Measurements from ENCODE around the gene THBS1. TPM values are rescaled to one million over a fixed set of nuclear protein-coding genes. Genes with fewer than 3 reads are reported as not detected.

THBS1 gene
- total RNA-seq (2021) (37.1 to 41.4 TPM (median 41.2 TPM) in 3 replicates), Bru-seq, nascent RNA (percentile 84 among the genes with signal in this experiment)
- long read RNA-seq, experiment 1, full-length matches to known transcripts = 24 of 66 reads
- long read RNA-seq, experiment 1, partial matches to known transcripts = 24 of 66 reads
- long read RNA-seq, experiment 1, other reads (novel, unspliced or antisense) = 18 of 66 reads
- long read RNA-seq, experiment 2, full-length matches to known transcripts = 2 of 8 reads
- long read RNA-seq, experiment 2, partial matches to known transcripts = 4 of 8 reads
- long read RNA-seq, experiment 2, other reads (novel, unspliced or antisense) = 2 of 8 reads
- long read RNA-seq, experiment 3 = 0 reads

- POLR2A ChIA-PET = interaction anchor here (0.5 to 3.1 kb wide), 31 partner anchors 14 to 1126 kb away, joined by 3 to 31 read pairs (median 3); partner anchors contain the start of genes FAM98B and IVD
- H3K4me3 Mint-ChIP-seq = peak within 1 kb of the TSS; percentile 87
- peaks cover 16% of the 10 kb centered on the region for H3K27me3 Mint-ChIP-seq (ENCODE audit: low read depth)
- DNase-seq (ENCODE audit: low spot score) (peak; percentile 96), ATAC-seq (peak; percentile 69)
- CTCF ChIA-PET = interaction anchor here (0.6 to 5.4 kb wide), 41 partner anchors 18 to 1126 kb away, joined by 3 to 44 read pairs (median 5); partner anchors contain the start of gene FAM98B
- H3K9me3 Mint-ChIP-seq = no peaks in the 10 kb centered on the region
- H3K27ac Mint-ChIP-seq = peak within 1 kb of the TSS; percentile 99
- H3K4me1 Mint-ChIP-seq = peaks cover 28% of the 10 kb centered on the region
- H3K36me3 Mint-ChIP-seq = peaks cover 30% of the 10 kb centered on the region
- 0 out of 2 replicates have a peak, but pooled peaks have one; percentile 51 for TF ChIP-seq ARID4B (CRISPR knock-in tag; IDR thresholded peaks at IDR 0.05; ENCODE audit: borderline replicate concordance)
- peak; percentile 11; the same call in 1 of the 2 replicates for TF ChIP-seq ZNF423 (CRISPR knock-in tag; IDR thresholded peaks at IDR 0.05)
- TF ChIP-seq CBFB (CRISPR knock-in tag; IDR thresholded peaks at IDR 0.05; ENCODE audit: low read depth) = no peak
- no peak for TF ChIP-seq ELF4 (CRISPR knock-in tag; IDR thresholded peaks at IDR 0.05; ENCODE audit: low read depth)
- TF ChIP-seq CDX4 (CRISPR knock-in tag; IDR thresholded peaks at IDR 0.05; ENCODE audit: borderline replicate concordance) = no peak; the same call in 1 of the 2 replicates
- TF ChIP-seq ZBTB21 (CRISPR knock-in tag; IDR thresholded peaks at IDR 0.05; ENCODE audit: borderline replicate concordance) = no peak
- no peak for TF ChIP-seq TCF7 (CRISPR knock-in tag; IDR thresholded peaks at IDR 0.05; ENCODE audit: low read depth)
- no peak for TF ChIP-seq ZNF138 (CRISPR knock-in tag; conservative IDR thresholded peaks at IDR 0.05)
- peak; percentile 47; the same call in 1 of the 2 replicates for TF ChIP-seq ZNF317 (CRISPR knock-in tag; IDR thresholded peaks at IDR 0.05; ENCODE audit: borderline replicate concordance, low read depth)
- TF ChIP-seq ZNF671 (CRISPR knock-in tag; IDR thresholded peaks at IDR 0.05) = peak; percentile 48; the same call in 1 of the 2 replicates
- TF ChIP-seq E2F5 (CRISPR knock-in tag; IDR thresholded peaks at IDR 0.05) = peak; percentile 88
- no peak for TF ChIP-seq NR1H2 (CRISPR knock-in tag; IDR thresholded peaks at IDR 0.05)
- no peak for TF ChIP-seq KAT7 (CRISPR knock-in tag; IDR thresholded peaks at IDR 0.05; ENCODE audit: borderline replicate concordance)
- 0 out of 2 replicates have a peak, but pooled peaks have one; percentile 8 for TF ChIP-seq USF1 (CRISPR knock-in tag; IDR thresholded peaks at IDR 0.05)
- TF ChIP-seq FOXP1 (CRISPR knock-in tag; IDR thresholded peaks at IDR 0.05; ENCODE audit: borderline replicate concordance) = peak; percentile 13; the same call in 1 of the 2 replicates
- no peak for TF ChIP-seq HMGA2 (CRISPR knock-in tag; IDR thresholded peaks at IDR 0.05)
- TF ChIP-seq ETV6 (CRISPR knock-in tag; IDR thresholded peaks at IDR 0.05) = peak; percentile 76; the same call in 1 of the 2 replicates
- TF ChIP-seq AFF4 (CRISPR knock-in tag; IDR thresholded peaks at IDR 0.05; ENCODE audit: borderline replicate concordance) = no peak
- TF ChIP-seq ATF6 (CRISPR knock-in tag; IDR thresholded peaks at IDR 0.05) = no peak
- TF ChIP-seq FOXK1 (CRISPR knock-in tag; IDR thresholded peaks at IDR 0.05) = peak; percentile 32; the same call in 1 of the 2 replicates
- no peak for TF ChIP-seq ZNF396 (CRISPR knock-in tag; IDR thresholded peaks at IDR 0.05; ENCODE audit: borderline replicate concordance)
- TF ChIP-seq JUN (CRISPR knock-in tag; IDR thresholded peaks at IDR 0.05) = 0 out of 2 replicates have a peak, but pooled peaks have one; percentile 12
Observed at GRCh38 chr15:39580485-39581241, at the start of gene THBS1. THBS1 (plus strand) TSS chr15:39581079; CDS start chr15:39581858, 779 bp downstream.
